HL-60 (cell line): ENCODE measurements around the gene LAX1.

Source experiments
- DNase-seq, 2 experiments: peaks; one replicate each; pipeline ENCODE4 v3.0.0-alpha.2; 2010 to 2020; ENCODE audit warnings: low read depth in 1 of 2, low spot score in 1 of 2
- H3K27ac ChIP-seq: fragments of 250-450 bp; sonication (Bioruptor Pico); replicated peaks from 2 replicates; pipeline ENCODE4 v1.5.1; 2020; ENCODE audit warnings: mild to moderate bottlenecking, moderate library complexity
- H3K27me3 ChIP-seq: fragments of 250-450 bp; sonication (Bioruptor Pico); 2 replicates; pipeline ENCODE4 v1.5.1; 2021; ENCODE audit warnings: mild to moderate bottlenecking, moderate library complexity; ENCODE audit not compliant: insufficient read depth, poor library complexity, severe bottlenecking
- H3K4me3 ChIP-seq: replicated peaks from 2 replicates; pipeline ENCODE4 v1.5.1; 2011; ENCODE audit warnings: mild to moderate bottlenecking, control low read depth, low read length; ENCODE audit not compliant: insufficient read depth
- CTCF ChIP-seq: IDR thresholded peaks from one replicate; pipeline ENCODE4 v1.5.1; 2011; ENCODE audit warnings: low read length, control low read depth, inconsistent platforms; ENCODE audit not compliant: insufficient read depth
- GABPA ChIP-seq: IDR thresholded peaks from 2 replicates; pipeline ENCODE4 v1.6.1; 2012; ENCODE audit warnings: low read depth
- POLR2AphosphoS5 ChIP-seq: IDR thresholded peaks from 2 replicates; pipeline ENCODE4 v1.6.1; 2012; ENCODE audit warnings: low read depth
- REST ChIP-seq: IDR thresholded peaks from 2 replicates; pipeline ENCODE4 v1.6.1; 2012; ENCODE audit warnings: low read depth; ENCODE audit not compliant: insufficient replicate concordance
- SPI1 ChIP-seq: IDR thresholded peaks from 2 replicates; pipeline ENCODE4 v1.6.1; 2012; ENCODE audit warnings: low read depth, mild to moderate bottlenecking, borderline replicate concordance

The LAX1 gene

GRCh38 chr1:203726417-203726867 lies 38.5 kb upstream of the LAX1 start:
- Histone ChIP-seq H3K27me3 (no peaks in the 10 kb centered on the region), H3K27ac (no peak overlapping the region), H3K4me3 (no peak overlapping the region)
- DNase-seq: no peak
- TF ChIP-seq SPI1 (no peak), REST (no peak), POLR2AphosphoS5 (no peak), CTCF (no peak), GABPA (no peak)

GRCh38 chr1:203733009-203733863 lies 31.7 kb upstream of the LAX1 start:
- DNase-seq: no peak
- H3K27ac ChIP-seq: no peak overlapping the region
- H3K27me3 ChIP-seq: no peaks in the 10 kb centered on the region
- TF ChIP-seq REST (no peak), CTCF (no peak), SPI1 (no peak), GABPA (no peak), POLR2AphosphoS5 (no peak)
- H3K4me3 ChIP-seq: no peak overlapping the region

- no peak for DNase-seq
- TF ChIP-seq SPI1: no peak
- no peak for TF ChIP-seq REST
- no peak for TF ChIP-seq GABPA
- no peak for TF ChIP-seq POLR2AphosphoS5
- TF ChIP-seq CTCF: no peak
- Histone ChIP-seq H3K4me3 (no peak overlapping the region), H3K27ac (no peak overlapping the region), H3K27me3 (no peaks in the 10 kb centered on the region)
Measured at GRCh38 chr1:203742436-203742835, 22.5 kb upstream of the LAX1 start.
